NCI-H128 (cell line): ENCODE data around the gene CORIN.
"Not testable (repeated sequence)": the region's sequence is repeated elsewhere in the genome, so short reads cannot be mapped to it uniquely, and the experiment has no call there.

ENCODE experiments used
- DNase-seq: peaks from one replicate; lab custom pipeline; 2025; ENCODE audit not compliant: unreplicated experiment; lab: John Stamatoyannopoulos, UW

Gene CORIN

DNA sequence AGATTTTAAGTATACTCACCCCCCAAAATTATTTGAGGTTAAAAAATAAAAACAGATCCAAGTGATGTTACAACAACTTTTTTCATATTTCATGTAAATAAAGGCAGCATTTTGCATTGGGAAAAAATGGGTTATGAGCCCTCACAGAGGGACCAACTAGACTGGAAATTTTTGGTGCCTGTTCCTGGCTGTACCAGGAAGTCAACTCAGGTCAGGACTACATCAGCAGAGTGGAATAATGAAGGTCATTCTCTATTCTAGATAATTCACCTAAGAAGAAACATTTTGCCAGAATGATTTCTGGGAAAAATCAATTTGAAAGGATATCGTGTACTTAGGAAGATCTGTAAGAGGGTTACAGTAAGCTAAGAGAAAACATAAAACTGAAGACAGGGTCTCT, 66.8 kb downstream of the CORIN start:
- DNase-seq: no peak

DNA sequence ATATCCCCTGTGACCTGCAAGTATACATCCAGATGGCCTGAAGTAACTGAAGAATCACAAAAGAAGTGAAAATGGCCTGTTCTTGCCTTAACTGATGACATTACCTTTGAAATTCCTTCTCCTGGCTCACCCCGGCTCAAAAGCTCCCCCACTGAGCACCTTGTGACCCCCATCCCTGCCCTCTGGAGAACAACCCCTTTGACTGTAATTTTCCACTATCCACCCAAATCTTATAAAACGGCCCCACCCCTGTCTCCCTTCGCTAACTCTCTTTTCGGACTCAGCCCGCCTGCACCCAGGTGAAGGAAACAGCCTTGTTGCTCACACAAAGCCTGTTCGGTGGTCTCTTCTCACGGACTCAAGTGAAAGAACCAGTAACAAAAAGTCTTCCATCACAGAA, 69.9 kb downstream of the CORIN start:
- DNase-seq: not testable (repeated sequence)

GRCh38 chr4:47763279-47763678, 74.6 kb downstream of the CORIN start:
- no peak for DNase-seq

DNA sequence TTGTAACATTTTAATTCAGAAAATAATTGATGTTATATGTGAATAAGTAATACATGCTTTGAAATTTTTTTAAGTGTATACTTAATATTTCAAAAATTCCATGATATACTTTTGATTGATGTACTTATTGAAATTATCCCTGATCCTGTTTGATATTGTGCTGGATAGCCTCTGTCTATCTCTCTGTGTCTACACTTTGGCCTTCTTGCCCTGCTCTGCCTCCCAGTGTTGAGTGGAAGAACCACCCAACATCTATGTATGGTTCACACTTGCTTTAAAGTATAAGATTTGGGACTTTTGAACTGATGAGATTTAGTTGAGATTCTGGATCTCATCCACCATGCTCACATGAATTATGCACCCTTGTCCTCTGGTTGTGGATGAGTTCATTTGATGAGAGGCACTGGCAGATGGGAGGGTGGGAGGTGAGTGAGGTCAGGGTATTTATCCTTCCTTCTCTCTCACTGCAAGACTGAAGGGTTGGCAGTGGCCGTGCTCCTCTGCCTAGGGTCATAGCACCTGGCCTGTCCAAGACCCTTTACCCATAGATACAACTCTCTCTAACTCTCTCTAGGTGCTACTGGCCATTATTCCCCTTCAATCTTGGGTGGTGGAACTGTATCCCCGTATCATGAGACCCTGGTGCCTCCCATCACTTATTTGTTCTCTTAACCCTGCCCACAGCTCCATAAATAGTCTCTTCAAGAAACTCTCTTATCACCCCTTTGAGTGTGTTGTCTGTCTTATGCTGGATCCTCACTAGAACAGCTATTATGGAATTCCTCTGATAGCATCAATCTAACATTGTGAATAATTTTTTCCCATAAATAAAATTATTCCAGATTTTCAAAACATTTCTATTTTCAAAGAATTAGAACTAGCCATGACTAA, 75.2 kb downstream of the CORIN start:
- DNase-seq: no peak

DNA sequence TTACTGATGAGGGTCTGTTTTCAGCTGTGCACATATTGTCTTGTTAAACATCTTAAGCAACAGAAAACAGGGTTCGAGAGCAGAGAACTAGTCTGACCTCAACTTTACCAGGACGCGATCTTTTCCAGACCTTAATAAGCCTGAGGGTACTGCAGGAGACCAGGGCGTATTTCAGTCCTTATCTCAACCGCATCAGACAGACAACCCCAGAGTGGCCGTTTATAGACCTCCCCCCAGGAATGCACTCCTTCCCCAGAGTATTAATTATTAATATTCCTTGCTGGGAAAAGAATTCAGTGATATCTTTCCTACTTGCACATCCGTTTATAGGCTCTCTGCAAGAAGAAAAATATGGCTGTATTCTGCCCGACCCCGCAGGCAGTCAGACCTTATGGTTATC, 84.6 kb downstream of the CORIN start:
- DNase-seq: not testable (repeated sequence)

DNA sequence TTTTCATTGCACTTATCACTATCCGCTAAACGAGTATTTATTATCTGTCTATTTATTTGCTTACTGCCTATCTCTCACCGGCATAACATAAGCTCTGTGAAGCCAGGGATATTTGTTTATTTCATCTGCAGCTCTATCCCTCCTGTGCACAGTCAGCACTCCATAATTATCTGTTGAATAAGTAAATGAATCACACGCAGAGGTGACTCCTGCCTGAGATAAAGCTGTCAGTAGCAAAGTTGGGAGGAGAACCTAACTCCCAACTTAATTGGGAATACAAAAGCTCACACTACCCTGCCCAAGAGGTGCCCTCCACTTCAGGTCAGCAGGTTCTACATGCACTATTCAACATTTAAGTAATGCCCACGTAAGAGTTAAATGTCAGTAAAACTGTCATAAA, 85.7 kb downstream of the CORIN start:
- DNase-seq: no peak

DNA sequence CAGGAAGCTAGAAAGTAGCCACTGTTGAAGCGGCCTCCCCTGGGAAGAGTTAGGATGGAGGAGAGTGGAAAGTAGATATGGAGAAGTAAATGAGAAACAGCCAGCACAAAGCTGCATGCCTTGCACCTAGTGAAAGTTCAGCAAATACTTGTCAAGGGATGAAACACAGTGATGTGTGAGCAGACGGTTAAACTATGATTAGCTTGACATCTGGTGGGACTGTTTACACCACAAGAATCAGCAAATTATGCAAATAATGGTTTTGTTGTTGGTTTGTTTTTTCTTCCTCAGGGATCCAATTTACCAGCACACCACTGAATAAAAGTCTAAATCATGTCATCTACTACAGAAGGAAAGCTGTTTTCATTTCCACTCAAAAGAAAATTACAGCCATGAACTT, 87.1 kb downstream of the CORIN start:
- DNase-seq: no peak

DNA sequence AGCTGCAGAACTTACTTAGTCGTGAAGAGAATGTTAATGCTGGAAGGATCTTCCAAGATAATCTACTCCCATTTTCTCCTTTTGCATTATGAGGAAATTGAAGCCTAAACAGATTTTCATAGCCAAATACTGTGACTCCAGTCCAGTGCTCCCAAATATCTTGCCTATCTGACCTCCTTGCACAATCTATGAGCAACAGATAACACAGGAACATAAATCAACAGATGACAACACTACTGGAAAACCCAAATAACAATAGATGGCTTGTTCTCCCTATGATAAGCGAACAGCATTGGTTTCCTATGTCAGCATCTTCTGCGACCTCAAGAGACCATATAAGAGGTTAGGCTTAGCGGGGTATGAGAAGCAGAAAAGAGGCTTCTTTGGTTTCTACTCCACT, 88.0 kb downstream of the CORIN start:
- DNase-seq: no peak

GRCh38 chr4:47749060-47749459, 88.8 kb downstream of the CORIN start:
- DNase-seq: no peak

- no peak for DNase-seq
These were observed 89.9 kb downstream of the CORIN start for GRCh38 chr4:47747846-47748494.

GRCh38 chr4:47747211-47747610, 90.7 kb downstream of the CORIN start:
- DNase-seq: no peak

DNA sequence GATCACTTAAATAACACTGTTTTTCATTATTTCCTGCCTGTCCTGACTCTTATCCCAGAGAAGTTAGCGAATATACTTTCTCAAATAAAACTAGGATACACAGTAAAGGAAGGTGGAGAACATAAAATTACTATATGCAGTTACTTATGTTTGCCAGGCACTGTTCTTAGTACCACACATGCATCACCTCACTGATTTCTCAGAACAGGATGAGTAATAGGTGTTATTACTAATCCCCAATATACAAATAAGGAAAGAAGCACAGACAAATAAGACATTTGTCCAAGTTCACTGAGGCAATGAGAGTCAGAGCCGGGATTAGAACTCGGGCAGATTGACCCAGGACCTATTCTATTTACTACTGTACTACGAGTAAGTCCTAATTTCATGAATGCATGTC, 91.7 kb downstream of the CORIN start:
- no peak for DNase-seq

GRCh38 chr4:47744843-47745382, 93.0 kb downstream of the CORIN start:
- no peak for DNase-seq

GRCh38 chr4:47744253-47744652, 93.6 kb downstream of the CORIN start:
- no peak for DNase-seq

GRCh38 chr4:47741200-47741599, 96.7 kb downstream of the CORIN start:
- DNase-seq: no peak

GRCh38 chr4:47737326-47737725, 100.5 kb downstream of the CORIN start:
- no peak for DNase-seq

DNA sequence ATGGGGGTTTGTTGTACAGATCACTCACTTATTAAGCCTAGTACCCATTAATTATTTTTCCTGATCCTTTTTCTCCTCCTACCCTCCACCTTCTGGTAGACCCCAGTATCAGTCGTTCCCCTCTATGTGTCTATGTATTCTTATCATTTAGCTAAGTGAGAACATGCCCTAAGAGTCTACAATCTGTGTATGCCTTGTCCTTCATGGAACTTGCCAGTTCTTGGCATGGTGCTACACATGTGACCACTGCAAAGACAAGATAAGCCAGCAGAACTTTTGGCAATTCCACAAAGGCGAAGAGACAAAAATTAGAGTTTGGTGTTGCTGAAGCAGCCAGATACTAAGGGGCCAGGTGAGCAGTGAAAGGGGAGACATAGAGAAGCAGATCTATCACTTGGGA, 101.3 kb downstream of the CORIN start:
- no peak for DNase-seq

DNA sequence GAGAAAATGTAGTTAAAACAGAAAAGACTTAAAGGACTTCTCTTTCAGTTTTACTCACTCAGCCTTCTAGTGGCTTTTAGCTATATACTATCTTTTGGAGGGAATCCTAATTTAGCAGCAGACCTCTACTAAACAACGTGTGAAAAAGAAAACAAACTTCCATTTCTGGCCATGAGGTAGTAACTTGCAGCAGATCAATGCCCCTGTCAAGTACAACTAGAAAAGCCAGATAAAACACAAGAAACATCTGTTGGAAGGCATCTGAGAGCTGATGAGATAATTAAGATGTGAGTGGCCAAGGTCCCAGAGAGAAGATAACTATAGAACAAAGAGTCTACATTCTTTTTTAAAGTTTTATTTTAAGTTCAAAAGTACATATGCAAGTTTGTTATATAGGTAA, 101.7 kb downstream of the CORIN start:
- DNase-seq: no peak

DNA sequence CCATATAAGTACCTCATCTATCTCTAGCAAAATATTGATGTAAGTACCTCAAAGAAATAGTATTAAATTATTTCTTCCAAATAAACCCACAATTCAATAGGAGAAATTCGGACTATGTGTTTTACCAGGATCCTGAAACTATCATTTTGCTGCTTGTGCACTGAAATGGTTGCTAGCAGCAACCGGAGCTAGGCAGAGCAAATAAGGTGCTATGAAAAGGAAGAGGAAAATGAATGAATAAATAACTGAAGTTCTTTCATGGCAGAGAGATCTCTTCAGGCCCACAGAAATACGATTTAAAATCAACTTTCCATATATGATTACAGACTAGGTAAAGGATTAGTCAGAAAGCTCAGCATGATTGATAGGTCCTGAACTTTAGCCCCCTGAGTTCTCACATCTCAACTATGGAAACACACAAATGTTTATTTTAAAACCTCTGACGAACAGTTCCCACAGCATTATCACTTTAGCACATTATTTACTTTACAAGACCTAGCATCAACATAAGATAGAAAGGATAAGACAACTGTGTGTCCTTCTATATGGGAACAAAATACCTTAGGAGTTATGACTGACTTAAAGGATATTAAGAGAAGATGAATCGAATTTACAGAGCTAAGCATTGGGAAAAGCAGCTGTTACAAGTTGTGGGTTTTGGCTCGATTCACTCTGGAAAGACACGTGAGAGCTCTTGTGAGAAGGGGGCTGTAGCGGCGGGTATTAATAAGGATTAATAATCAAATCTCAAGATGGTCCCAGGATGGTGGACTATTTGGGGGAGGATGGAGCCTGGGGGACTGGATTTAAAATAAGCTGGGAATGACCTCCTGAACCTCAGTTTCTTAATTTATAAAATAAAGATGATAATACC, 104.3 kb downstream of the CORIN start:
- no peak for DNase-seq

- no peak for DNase-seq
These were observed 106.7 kb downstream of the CORIN start for GRCh38 chr4:47731182-47731581.

DNA sequence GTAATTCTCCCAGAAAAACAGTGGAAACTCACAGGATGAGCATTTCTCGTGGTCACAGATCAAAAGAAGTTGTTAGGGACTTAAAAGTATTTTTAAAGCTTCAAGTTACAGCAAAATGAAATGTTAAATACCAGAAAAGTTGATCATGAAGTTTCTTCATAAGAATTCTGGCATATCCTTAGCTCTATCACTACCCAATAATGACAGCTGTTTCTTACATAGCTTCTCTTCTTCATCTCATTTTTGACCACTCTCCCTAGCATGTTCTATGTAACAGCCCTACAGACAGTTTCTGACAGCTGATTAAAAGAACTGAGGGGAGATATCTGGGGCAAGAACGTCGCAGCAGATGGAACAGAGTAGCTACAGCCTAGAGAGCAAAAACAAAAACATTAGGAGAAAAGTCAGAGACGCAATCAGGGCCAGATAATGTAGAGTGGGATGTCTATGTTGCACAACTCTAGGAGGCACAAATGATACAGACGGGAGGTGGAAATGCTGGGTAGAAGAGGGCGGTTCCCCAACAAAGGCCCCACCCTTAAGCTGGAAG, 108.7 kb downstream of the CORIN start:
- no peak for DNase-seq
